Gastroesophageal sphincter (tissue), 4 donors: ENCODE results near the gene KATNAL2. TPM values are rescaled to one million over a fixed set of nuclear protein-coding genes. Genes with fewer than 3 reads are reported as not detected.

Experiments used
- ATAC-seq: fragments of 150-250 bp; one replicate; pipeline ENCODE4 v1.9.1; 2016; ENCODE audit warnings: mild to moderate bottlenecking, moderate library complexity
- H3K27ac ChIP-seq, 4 donors: fragments of 200-600 bp; sonication (generic) in 3 of 4; 1 replicate in 3 of 4; 2 replicates in 1 of 4; pipeline ENCODE4 v1.5.1; 2016 to 2019
- H3K27me3 ChIP-seq: fragments of 200-600 bp; sonication (generic); one replicate; pipeline ENCODE4 v1.5.1; 2019
- H3K36me3 ChIP-seq, 2 donors: fragments of 200-600 bp; sonication (generic); one replicate each; pipeline ENCODE4 v1.5.1; 2019; ENCODE audit warnings: control low read depth in 1 of 2
- H3K4me1 ChIP-seq, 3 donors: fragments of 200-600 bp; sonication (generic); 1 replicate in 2 of 3; 2 replicates in 1 of 3; pipeline ENCODE4 v1.5.1; 2016 to 2019; ENCODE audit warnings: control low read depth in 2 of 3
- H3K4me3 ChIP-seq, 2 donors: fragments of 200-600 bp; sonication (generic); one replicate each; pipeline ENCODE4 v1.5.1; 2019; ENCODE audit warnings: mild to moderate bottlenecking in 1 of 2, moderate library complexity in 1 of 2
- H3K9me3 ChIP-seq, 3 donors: fragments of 200-600 bp; sonication (generic); one replicate each; pipeline ENCODE4 v1.5.1; 2017 to 2019; ENCODE audit warnings: control low read depth in 2 of 3
- CTCF ChIP-seq, 4 experiments: fragments of 200-600 bp in 2 of 4; fragments of 450-650 bp in 2 of 4; sonication (generic) in 1 of 4; IDR thresholded peaks; one replicate each; pipeline ENCODE4 v1.5.1; 2017 to 2019; ENCODE audit warnings: antibody characterized with exemption in 4 of 4, mild to moderate bottlenecking in 2 of 4, moderate library complexity in 2 of 4
- EP300 ChIP-seq: sonication (generic); formaldehyde crosslinking; IDR thresholded peaks from one replicate; pipeline ENCODE4 v1.6.1; 2017; ENCODE audit warnings: antibody characterized with exemption, mild to moderate bottlenecking
- POLR2A ChIP-seq, 2 donors: fragments of 450-650 bp; IDR thresholded peaks; one replicate each; pipeline ENCODE4 v1.6.1; 2017; ENCODE audit warnings: antibody characterized with exemption in 2 of 2, mild to moderate bottlenecking in 2 of 2, moderate library complexity in 1 of 2
- POLR2AphosphoS5 ChIP-seq: sonication (generic); formaldehyde crosslinking; IDR thresholded peaks from one replicate; pipeline ENCODE4 v1.6.1; 2017; ENCODE audit warnings: antibody characterized with exemption
- WGBS, 2 donors: methylation state at CpG; one replicate each; pipeline ENCODE4 v1.1.5; 2018; ENCODE audit warnings: low coverage in 1 of 2; 5-methylcytosine and 5-hydroxymethylcytosine counted together
- total RNA-seq, 4 donors: library from RNA; depleted of rRNA; stranded (reverse); fragments of >200 nt; gene quantifications; one replicate each; pipeline ENCODE4 v1.1.0, GENCODE V29; 2016

Gene KATNAL2
- total RNA-seq, 4 donors from 2014 or later: 0.89 to 4.1 (median 3.3) TPM

DNA sequence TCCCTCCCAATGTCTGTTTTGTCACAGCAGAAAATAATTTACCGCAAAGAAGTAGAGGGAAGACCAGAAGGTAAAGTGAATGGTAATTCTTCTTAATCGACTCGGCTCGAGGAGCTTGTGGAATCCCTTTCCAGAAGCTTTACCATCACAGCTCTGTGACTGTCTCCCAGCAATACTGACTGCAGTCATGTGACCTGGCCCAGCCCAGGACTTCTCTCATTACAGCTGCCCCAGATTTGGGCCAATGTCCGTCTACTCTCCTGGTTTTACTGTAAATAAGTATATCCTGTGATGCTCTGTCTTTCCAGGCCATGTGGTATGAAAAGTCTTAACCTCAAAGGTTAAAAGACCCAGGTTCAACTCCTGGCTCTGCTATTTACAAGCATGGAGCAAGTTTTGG lies 137.0 kb downstream of the KATNAL2 start:
- 65 to 74% methylated on average over 5 of the region's 5 CpGs for WGBS, 2 donors
- Histone ChIP-seq H3K27me3 (no peaks in the 10 kb centered on the region), H3K36me3 (no peaks in the 10 kb centered on the region), H3K4me3 (no peak overlapping the region), H3K4me1 (no peaks in the 10 kb centered on the region), H3K27ac (no peak overlapping the region), H3K9me3 (no peaks in the 10 kb centered on the region)
- no peak for ATAC-seq
- TF ChIP-seq POLR2A (IDR thresholded peaks at IDR 0.05) (no peak), POLR2AphosphoS5 (no peak), CTCF (IDR thresholded peaks at IDR 0.05) (no peak), EP300 (no peak)

GRCh38 chr18:47062471-47062870 lies 145.1 kb downstream of the KATNAL2 start:
- Histone ChIP-seq H3K27ac (no peak overlapping the region), H3K36me3 (no peaks in the 10 kb centered on the region), H3K4me3 (no peak overlapping the region), H3K9me3 (peaks cover 0 to 3% (median 0%) of the 10 kb centered on the region in 3 donors), H3K27me3 (no peaks in the 10 kb centered on the region), H3K4me1 (no peaks in the 10 kb centered on the region)
- 28 to 51% methylated on average over 2 of the region's 2 CpGs for WGBS, 2 donors
- ATAC-seq: no peak
- TF ChIP-seq POLR2AphosphoS5 (no peak), CTCF (IDR thresholded peaks at IDR 0.05) (no peak), EP300 (no peak), POLR2A (IDR thresholded peaks at IDR 0.05) (no peak)

DNA sequence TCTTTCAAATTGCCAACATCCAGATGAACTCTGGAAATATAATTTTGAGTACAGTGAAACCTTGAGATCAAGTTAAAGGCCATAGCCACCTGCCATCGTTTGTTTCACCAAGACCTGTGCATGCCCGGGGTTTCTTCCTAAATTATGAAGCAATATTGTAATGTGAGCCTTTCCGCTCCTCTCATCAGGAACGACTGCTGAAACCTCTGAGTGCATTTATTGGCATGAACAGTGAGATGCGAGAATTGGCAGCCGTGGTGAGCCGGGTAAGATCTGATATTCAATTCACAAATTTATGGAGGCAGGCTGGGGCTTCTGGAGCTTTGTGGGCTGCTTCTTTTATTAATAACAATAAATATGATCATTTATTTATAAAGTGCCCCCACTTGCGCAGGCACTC lies 145.7 kb downstream of the KATNAL2 start:
- whole genome bisulfite sequencing, 2 donors: 84 to 100% methylated on average over 2 to 8 of the region's 8 CpGs
- TF ChIP-seq CTCF (IDR thresholded peaks at IDR 0.05) (no peak), POLR2AphosphoS5 (no peak), POLR2A (IDR thresholded peaks at IDR 0.05) (no peak), EP300 (no peak)

GRCh38 chr18:47067648-47068047 lies 150.2 kb downstream of the KATNAL2 start:
- H3K4me3 ChIP-seq: no peak overlapping the region
- 52 to 68% methylated on average over 3 of the region's 3 CpGs for WGBS, 2 donors
- no peaks in the 10 kb centered on the region for H3K27me3 ChIP-seq
- no peak overlapping the region for H3K27ac ChIP-seq
- TF ChIP-seq POLR2A (IDR thresholded peaks at IDR 0.05) (no peak), EP300 (no peak), CTCF (IDR thresholded peaks at IDR 0.05) (no peak), POLR2AphosphoS5 (no peak)
- H3K9me3 ChIP-seq: peaks cover 0 to 9% (median 0%) of the 10 kb centered on the region in 3 donors
- no peaks in the 10 kb centered on the region for H3K4me1 ChIP-seq
- no peak for ATAC-seq
- H3K36me3 ChIP-seq: no peaks in the 10 kb centered on the region

More for the DNA sequence above, 145.7 kb downstream of the KATNAL2 start:
- no peak overlapping the region for H3K4me3 ChIP-seq
- peaks cover 0 to 9% (median 0%) of the 10 kb centered on the region in 3 donors for H3K9me3 ChIP-seq
- no peak for ATAC-seq
- H3K27me3 ChIP-seq: no peaks in the 10 kb centered on the region
- H3K4me1 ChIP-seq: no peaks in the 10 kb centered on the region
- no peaks in the 10 kb centered on the region for H3K36me3 ChIP-seq
- H3K27ac ChIP-seq: no peak overlapping the region

- Histone ChIP-seq H3K4me3 (no peak overlapping the region), H3K4me1 (no peaks in the 10 kb centered on the region), H3K27me3 (no peaks in the 10 kb centered on the region), H3K9me3 (no peaks in the 10 kb centered on the region), H3K36me3 (peaks cover 0 to 3% of the 10 kb centered on the region in 2 donors), H3K27ac (no peak overlapping the region)
- TF ChIP-seq CTCF (IDR thresholded peaks at IDR 0.05) (no peak), POLR2A (IDR thresholded peaks at IDR 0.05) (no peak), POLR2AphosphoS5 (no peak), EP300 (no peak)
- 55 to 62% methylated on average over 7 to 9 of the region's 13 CpGs for WGBS, 2 donors
- no peak for ATAC-seq
Measured at GRCh38 chr18:47075098-47075883, 157.9 kb downstream of the KATNAL2 start.
